ACC112 (cell line): Measurements from ENCODE around the gene INAVA.
A peak's percentile ranks its signal among the peaks of the same experiment; 100 is the strongest.

Experiments used
- H2AFZ ChIP-seq: fragments of 200-600 bp; sonication (generic); one replicate; pipeline ENCODE4 v1.6.0; 2017; ENCODE audit warnings: antibody characterized with exemption, low read length; ENCODE audit not compliant: unreplicated experiment
- H3K27ac ChIP-seq: fragments of 200-600 bp; sonication (generic); 2 replicates; pipeline ENCODE4 v1.5.1; 2014; ENCODE audit warnings: low read depth, mild to moderate bottlenecking, antibody characterized with exemption, low read length, moderate library complexity
- H3K27me3 ChIP-seq: fragments of 200-600 bp; sonication (generic); 2 replicates; pipeline ENCODE4 v1.6.1; 2014; ENCODE audit warnings: mild to moderate bottlenecking, antibody characterized with exemption, low read length, moderate library complexity, mixed read lengths; ENCODE audit not compliant: insufficient read depth
- H3K36me3 ChIP-seq: fragments of 200-600 bp; sonication (generic); 2 replicates; pipeline ENCODE4 v1.6.1; 2016; ENCODE audit warnings: mild to moderate bottlenecking, antibody characterized with exemption, low read length, moderate library complexity, mixed read lengths; ENCODE audit not compliant: insufficient read depth
- H3K4me1 ChIP-seq: fragments of 200-600 bp; sonication (generic); one replicate; pipeline ENCODE4 v1.6.1; 2016; ENCODE audit warnings: low read length, mixed read lengths; ENCODE audit not compliant: insufficient read depth, unreplicated experiment, control insufficient read depth
- H3K4me3 ChIP-seq: fragments of 200-600 bp; sonication (generic); 2 replicates; pipeline ENCODE4 v1.5.1; 2014; ENCODE audit warnings: mild to moderate bottlenecking, low read depth, low read length
- H3K79me2 ChIP-seq: fragments of 200-600 bp; sonication (generic); one replicate; pipeline ENCODE4 v1.6.0; 2016; ENCODE audit warnings: low read length; ENCODE audit not compliant: control insufficient read depth, unreplicated experiment, insufficient read depth

Gene INAVA

GRCh38 chr1:200894712-200895442, at the start of gene INAVA:
INAVA (plus strand) TSS chr1:200894900; CDS start chr1:200898401, 3,501 bp downstream.
- H3K4me3 ChIP-seq = no peak within 1 kb of the TSS
- no peaks in the 10 kb centered on the region for H3K79me2 ChIP-seq
- no peaks in the 10 kb centered on the region for H3K36me3 ChIP-seq
- no peak within 1 kb of the TSS for H3K27ac ChIP-seq
- no peak within 1 kb of the TSS for H2AFZ ChIP-seq
- H3K4me1 ChIP-seq = peaks cover 9% of the 10 kb centered on the region
- H3K27me3 ChIP-seq = 0 out of 2 replicates have a peak, but pooled peaks cover 6% of the 10 kb centered on the region

DNA sequence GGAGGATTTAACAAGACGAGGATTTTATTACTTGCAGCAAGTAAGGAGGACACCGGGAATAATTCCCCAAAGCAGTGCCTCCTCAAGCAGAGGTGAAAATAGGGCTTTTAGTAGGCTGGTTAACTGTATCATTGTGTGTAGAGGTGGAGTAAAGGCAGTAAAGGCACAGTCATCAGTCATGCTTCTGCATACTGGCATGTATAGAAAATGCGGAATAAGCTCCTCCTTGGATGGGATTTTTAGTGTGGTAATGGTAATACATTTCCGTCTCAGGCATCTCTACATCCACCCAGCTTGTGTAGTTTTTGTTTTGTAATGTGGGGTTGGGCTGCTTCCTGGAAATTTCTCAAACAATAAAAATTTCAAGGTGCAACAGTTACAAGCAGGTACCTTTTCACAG, 49.3 kb upstream of the INAVA start:
- Histone ChIP-seq H3K27ac (no peak overlapping the region), H2AFZ (no peak overlapping the region), H3K36me3 (peaks cover 52% of the 10 kb centered on the region), H3K4me3 (no peak overlapping the region), H3K27me3 (no peaks in the 10 kb centered on the region), H3K4me1 (no peaks in the 10 kb centered on the region), H3K79me2 (peaks cover 2% of the 10 kb centered on the region)

- H3K27me3 ChIP-seq = no peaks in the 10 kb centered on the region
- no peak overlapping the region for H3K27ac ChIP-seq
- H3K79me2 ChIP-seq = peaks cover 2% of the 10 kb centered on the region
- H3K36me3 ChIP-seq = peaks cover 53% of the 10 kb centered on the region
- no peak overlapping the region for H3K4me3 ChIP-seq
- no peaks in the 10 kb centered on the region for H3K4me1 ChIP-seq
- no peak overlapping the region for H2AFZ ChIP-seq
Observed at GRCh38 chr1:200846398-200846797, 48.3 kb upstream of the INAVA start.

DNA sequence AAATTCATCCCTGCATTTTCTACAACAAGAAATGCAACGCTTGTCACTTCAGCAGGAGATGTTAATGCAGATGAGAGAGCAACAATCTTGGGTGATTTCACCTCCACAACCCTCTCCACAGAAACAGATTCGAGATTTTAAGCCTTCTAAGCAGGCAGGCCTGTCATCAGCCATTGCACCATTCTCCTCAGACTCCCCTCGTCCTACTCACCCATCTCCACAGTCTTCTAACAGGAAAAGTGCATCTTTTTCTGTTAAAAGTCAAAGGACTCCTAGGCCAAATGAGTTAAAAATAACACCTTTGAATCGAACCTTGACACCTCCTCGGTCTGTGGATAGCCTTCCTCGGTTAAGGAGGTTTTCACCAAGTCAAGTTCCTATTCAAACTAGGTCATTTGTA, 45.3 kb upstream of the INAVA start:
- peaks cover 2% of the 10 kb centered on the region for H3K79me2 ChIP-seq
- H3K27ac ChIP-seq = no peak overlapping the region
- peaks cover 59% of the 10 kb centered on the region for H3K36me3 ChIP-seq
- no peak overlapping the region for H2AFZ ChIP-seq
- H3K4me1 ChIP-seq = no peaks in the 10 kb centered on the region
- no peak overlapping the region for H3K4me3 ChIP-seq
- no peaks in the 10 kb centered on the region for H3K27me3 ChIP-seq

- no peaks in the 10 kb centered on the region for H3K27me3 ChIP-seq
- no peaks in the 10 kb centered on the region for H3K4me1 ChIP-seq
- peaks cover 55% of the 10 kb centered on the region for H3K36me3 ChIP-seq
- H3K4me3 ChIP-seq = no peak overlapping the region
- no peaks in the 10 kb centered on the region for H3K79me2 ChIP-seq
- H2AFZ ChIP-seq = no peak overlapping the region
- no peak overlapping the region for H3K27ac ChIP-seq
Observed at GRCh38 chr1:200850554-200850953, 44.1 kb upstream of the INAVA start.

GRCh38 chr1:200856716-200857357, 37.9 kb upstream of the INAVA start:
- Histone ChIP-seq H2AFZ (no peak overlapping the region), H3K36me3 (peaks cover 35% of the 10 kb centered on the region), H3K79me2 (no peaks in the 10 kb centered on the region), H3K4me1 (peaks cover 14% of the 10 kb centered on the region), H3K27me3 (no peaks in the 10 kb centered on the region), H3K4me3 (no peak overlapping the region), H3K27ac (peak overlapping the region; percentile 39)

DNA sequence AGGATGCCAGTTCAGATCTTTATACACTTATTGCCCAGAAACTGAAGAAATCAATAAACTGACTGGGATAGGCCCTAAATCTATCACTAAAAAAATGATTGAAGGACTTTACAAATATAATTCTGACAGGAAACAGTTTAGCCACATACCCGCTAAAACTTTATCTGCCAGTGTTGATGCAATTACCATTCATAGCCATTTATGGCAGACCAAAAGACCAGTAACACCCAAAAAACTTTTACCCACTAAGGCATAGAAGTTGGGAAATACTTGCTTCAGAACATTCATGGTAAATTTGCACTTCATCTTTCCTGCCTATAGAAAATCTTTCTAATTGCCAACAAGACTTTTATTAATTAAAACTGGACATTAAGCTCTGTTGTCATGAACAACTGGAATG, 36.9 kb upstream of the INAVA start:
- H3K79me2 ChIP-seq = no peaks in the 10 kb centered on the region
- peaks cover 14% of the 10 kb centered on the region for H3K4me1 ChIP-seq
- no peak overlapping the region for H3K27ac ChIP-seq
- peaks cover 29% of the 10 kb centered on the region; the same call in 1 of the 2 replicates for H3K36me3 ChIP-seq
- H2AFZ ChIP-seq = no peak overlapping the region
- no peak overlapping the region for H3K4me3 ChIP-seq
- no peaks in the 10 kb centered on the region for H3K27me3 ChIP-seq

DNA sequence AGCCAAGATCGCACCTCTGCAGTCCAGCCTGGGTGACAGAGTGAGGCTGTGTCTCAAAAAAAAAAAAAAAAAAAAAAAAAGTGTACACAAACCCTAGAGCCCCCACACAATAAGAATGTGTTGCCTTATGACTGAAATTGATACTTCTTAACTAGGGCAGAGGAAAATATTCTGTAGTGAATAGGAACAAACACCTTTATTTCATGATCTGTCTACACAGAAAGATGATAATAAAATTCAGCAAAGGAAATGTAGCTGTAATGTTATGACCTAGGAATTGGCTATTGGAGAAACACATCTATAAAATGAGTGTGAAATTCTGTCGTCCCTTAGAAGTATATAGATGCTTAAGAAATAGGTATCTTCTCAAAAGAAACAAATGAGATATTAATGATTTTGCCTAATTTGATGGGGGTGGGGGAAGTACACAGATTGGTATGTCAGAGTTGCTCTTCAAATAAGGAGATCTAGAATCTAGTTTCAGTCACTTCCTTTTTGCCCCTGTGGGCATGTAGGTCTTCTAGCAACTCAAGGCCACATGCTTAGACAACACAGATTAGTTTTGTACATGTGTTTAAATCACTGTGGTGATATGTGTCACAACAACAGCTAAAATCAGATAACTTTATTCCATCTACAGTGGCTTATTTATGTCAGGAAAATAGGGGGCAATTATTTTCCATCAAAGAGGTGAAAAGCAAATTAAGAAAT, 32.6 kb upstream of the INAVA start:
- H2AFZ ChIP-seq = no peak overlapping the region
- H3K27ac ChIP-seq = no peak overlapping the region
- no peak overlapping the region for H3K4me3 ChIP-seq
- H3K27me3 ChIP-seq = no peaks in the 10 kb centered on the region
- peaks cover 23% of the 10 kb centered on the region; the same call in 1 of the 2 replicates for H3K36me3 ChIP-seq
- no peaks in the 10 kb centered on the region for H3K79me2 ChIP-seq
- peaks cover 4% of the 10 kb centered on the region for H3K4me1 ChIP-seq

GRCh38 chr1:200862713-200863415, 31.8 kb upstream of the INAVA start:
- H3K4me3 ChIP-seq = no peak overlapping the region
- no peak overlapping the region for H3K27ac ChIP-seq
- H3K36me3 ChIP-seq = peaks cover 15% of the 10 kb centered on the region; the same call in 1 of the 2 replicates
- no peak overlapping the region for H2AFZ ChIP-seq
- H3K79me2 ChIP-seq = no peaks in the 10 kb centered on the region
- no peaks in the 10 kb centered on the region for H3K4me1 ChIP-seq
- H3K27me3 ChIP-seq = peaks cover 6% of the 10 kb centered on the region; the same call in 1 of the 2 replicates

- Histone ChIP-seq H3K27me3 (peaks cover 16% of the 10 kb centered on the region), H3K79me2 (no peaks in the 10 kb centered on the region), H3K36me3 (no peaks in the 10 kb centered on the region; the same call in 1 of the 2 replicates), H3K4me3 (no peak overlapping the region), H2AFZ (no peak overlapping the region), H3K27ac (no peak overlapping the region), H3K4me1 (no peaks in the 10 kb centered on the region)
Observed at GRCh38 chr1:200866116-200866515, 28.6 kb upstream of the INAVA start.
